ENCODE measurements around the gene FERMT1. TPM values are rescaled to one million over a fixed set of nuclear protein-coding genes. Genes with fewer than 3 reads are reported as not detected.
A peak's percentile ranks its signal among the peaks of the same experiment; 100 is the strongest.

FERMT1 gene
- total and polyA plus RNA-seq, 7 donors, result 0.16 to 31.5 (median 0.41) TPM

DNA sequence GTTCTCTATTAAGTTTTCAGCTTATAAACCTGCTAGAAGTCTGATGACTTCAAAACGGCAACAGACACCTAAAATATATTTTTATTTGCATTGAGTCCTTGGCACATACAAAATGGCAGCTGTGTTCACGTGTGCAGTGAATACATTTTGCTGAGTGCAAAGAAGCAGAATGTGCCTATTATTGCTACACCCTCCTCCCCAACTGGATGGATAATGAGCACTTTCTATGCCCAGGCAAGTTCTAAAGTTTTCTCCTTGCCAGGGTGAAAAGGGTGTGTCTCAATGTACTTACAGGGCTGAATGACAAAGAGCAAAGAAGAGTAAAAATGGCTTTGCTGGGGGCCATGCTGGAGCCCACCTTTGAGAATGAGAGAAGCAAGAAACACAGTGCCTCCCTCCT is 4.0 kb upstream of the FERMT1 start:
- intact Hi-C loops (cut with DNase I), result no loop called here
- TF ChIP-seq POLR2AphosphoS5 (IDR thresholded peaks at IDR 0.05), result no peak
- Histone ChIP-seq H3K9me3 (no peaks in the 10 kb centered on the region), H3K27ac (no peak overlapping the region), H3K4me3 (no peak overlapping the region), H3K4me1 (peaks cover 0 to 16% (median 12%) of the 10 kb centered on the region in 4 donors), H3K36me3 (no peaks in the 10 kb centered on the region), H3K27me3 (peaks cover 5 to 28% (median 12%) of the 10 kb centered on the region in 3 donors)
- 29 to 72% methylated on average over 2 of the region's 2 CpGs for WGBS, 2 donors
- no peak for DNase-seq

DNA sequence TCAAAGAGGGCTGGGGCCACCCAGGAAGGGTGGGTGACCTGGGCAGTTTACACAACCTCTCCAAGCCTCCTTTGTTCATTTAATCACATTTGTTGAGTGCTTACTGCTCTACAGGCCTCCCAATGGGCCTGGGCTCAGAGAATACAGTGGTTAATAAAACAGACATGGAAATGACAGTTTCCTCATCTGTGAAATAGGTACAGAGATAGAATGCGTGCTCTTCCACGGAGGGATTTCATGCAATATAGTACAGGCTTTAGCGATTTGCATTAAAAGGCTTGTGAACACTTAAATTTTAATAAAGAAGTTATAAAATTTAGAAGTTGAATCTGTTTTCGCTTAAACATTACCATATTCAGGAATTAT is 802 bp upstream of the FERMT1 start:
- H3K9me3 ChIP-seq, result no peaks in the 10 kb centered on the region
- H3K27ac ChIP-seq, result no peak overlapping the region
- intact Hi-C loops (cut with DNase I), result no loop called here
- peaks cover 0 to 16% (median 12%) of the 10 kb centered on the region in 4 donors for H3K4me1 ChIP-seq
- no peak for DNase-seq
- WGBS, 2 donors, result 53 to 80% methylated on average over 4 of the region's 4 CpGs
- H3K36me3 ChIP-seq, result no peaks in the 10 kb centered on the region
- H3K27me3 ChIP-seq, result peaks cover 5 to 40% (median 12%) of the 10 kb centered on the region in 3 donors
- TF ChIP-seq, protein P1, sequence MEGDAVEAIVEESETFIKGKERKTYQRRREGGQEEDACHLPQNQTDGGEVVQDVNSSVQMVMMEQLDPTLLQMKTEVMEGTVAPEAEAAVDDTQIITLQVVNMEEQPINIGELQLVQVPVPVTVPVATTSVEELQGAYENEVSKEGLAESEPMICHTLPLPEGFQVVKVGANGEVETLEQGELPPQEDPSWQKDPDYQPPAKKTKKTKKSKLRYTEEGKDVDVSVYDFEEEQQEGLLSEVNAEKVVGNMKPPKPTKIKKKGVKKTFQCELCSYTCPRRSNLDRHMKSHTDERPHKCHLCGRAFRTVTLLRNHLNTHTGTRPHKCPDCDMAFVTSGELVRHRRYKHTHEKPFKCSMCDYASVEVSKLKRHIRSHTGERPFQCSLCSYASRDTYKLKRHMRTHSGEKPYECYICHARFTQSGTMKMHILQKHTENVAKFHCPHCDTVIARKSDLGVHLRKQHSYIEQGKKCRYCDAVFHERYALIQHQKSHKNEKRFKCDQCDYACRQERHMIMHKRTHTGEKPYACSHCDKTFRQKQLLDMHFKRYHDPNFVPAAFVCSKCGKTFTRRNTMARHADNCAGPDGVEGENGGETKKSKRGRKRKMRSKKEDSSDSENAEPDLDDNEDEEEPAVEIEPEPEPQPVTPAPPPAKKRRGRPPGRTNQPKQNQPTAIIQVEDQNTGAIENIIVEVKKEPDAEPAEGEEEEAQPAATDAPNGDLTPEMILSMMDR (IDR thresholded peaks at IDR 0.05), result no peak
- no peak for TF ChIP-seq POLR2AphosphoS5 (IDR thresholded peaks at IDR 0.05)
- no peak for TF ChIP-seq POLR2A (IDR thresholded peaks at IDR 0.05)
- no peak for TF ChIP-seq EP300 (IDR thresholded peaks at IDR 0.05)
- H3K4me3 ChIP-seq, result no peak overlapping the region

DNA sequence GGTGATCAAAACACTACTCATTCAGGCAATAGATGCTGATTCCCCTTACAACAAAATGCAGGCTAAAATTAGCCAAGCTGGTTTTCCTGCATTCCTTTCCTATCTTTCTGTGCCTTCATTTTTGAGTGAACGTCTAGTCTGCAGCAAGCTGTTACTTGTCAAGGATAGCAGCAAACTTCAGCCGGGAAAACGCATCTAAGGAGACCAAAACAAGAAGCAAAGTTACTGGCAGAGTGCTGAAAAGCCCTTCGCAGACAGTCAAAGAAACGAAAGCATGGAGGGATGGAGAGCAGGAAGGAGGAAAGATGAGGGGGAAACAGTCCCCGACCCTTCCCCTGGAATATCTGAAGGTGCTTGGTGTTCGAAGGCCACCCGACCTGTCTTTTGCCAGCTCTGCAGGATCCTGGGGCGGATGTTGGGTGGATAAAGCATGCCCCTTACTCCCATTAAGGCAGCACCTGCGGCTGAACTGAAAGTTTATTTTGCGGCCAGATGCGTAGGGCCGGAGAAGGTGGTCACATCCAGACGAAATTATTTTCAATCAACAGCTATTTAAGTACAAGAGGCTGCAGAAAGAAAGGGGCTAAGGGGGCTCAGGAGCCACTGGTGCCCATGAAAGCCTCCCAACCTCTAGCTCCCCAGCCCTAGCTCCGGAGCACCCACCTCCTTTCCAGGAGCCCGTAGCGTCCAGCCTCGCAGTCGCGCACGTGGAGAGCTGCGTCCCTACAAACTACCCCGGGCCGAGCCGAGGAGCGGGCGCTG is 538 bp downstream of the FERMT1 start:
- no peaks in the 10 kb centered on the region for H3K9me3 ChIP-seq
- no peak for DNase-seq
- TF ChIP-seq POLR2A (IDR thresholded peaks at IDR 0.05) (no peak), POLR2AphosphoS5 (IDR thresholded peaks at IDR 0.05) (no peak), EP300 (IDR thresholded peaks at IDR 0.05) (no peak)
- TF ChIP-seq, protein P1 (IDR thresholded peaks at IDR 0.05), result no peak
- intact Hi-C loops (cut with DNase I), result no loop called here
- H3K27me3 ChIP-seq, result peaks cover 5 to 40% (median 12%) of the 10 kb centered on the region in 3 donors
- 1 to 6% methylated on average over 27 of the region's 27 CpGs for WGBS, 2 donors
- no peaks in the 10 kb centered on the region for H3K36me3 ChIP-seq
- peak overlapping the region in 3 of 4 donors; percentile 7 to 18 (median 18) for H3K27ac ChIP-seq
- H3K4me1 ChIP-seq, result peaks cover 0 to 16% (median 12%) of the 10 kb centered on the region in 4 donors
- H3K4me3 ChIP-seq, result peak overlapping the region; percentile 7 to 51 (median 44)

DNA sequence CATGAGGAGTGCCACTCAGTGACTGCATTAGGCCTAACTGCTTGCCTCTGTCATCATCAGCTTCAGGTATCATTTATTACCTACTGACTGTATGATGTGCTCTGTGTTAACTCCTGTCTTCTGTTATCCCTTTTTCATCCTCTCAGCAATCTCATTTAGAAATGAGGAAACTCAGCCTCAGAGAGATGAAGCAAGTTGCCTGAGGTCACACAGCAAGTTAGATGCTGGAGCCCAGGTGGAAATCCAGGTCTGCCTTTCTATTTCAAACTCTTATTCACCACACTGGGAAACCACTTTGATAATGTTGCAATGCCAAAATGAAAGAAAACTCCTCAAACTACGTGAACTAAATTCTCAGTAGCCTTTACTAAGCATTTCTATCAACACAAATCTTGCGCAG is 1.3 kb downstream of the FERMT1 start:
- WGBS, 2 donors, result 15 to 71% methylated on average over 2 of the region's 2 CpGs
- no peaks in the 10 kb centered on the region for H3K36me3 ChIP-seq
- no peak for TF ChIP-seq POLR2A (IDR thresholded peaks at IDR 0.05)
- no peak for TF ChIP-seq EP300 (IDR thresholded peaks at IDR 0.05)
- TF ChIP-seq, protein P1 (IDR thresholded peaks at IDR 0.05), result no peak
- TF ChIP-seq POLR2AphosphoS5 (IDR thresholded peaks at IDR 0.05), result no peak
- intact Hi-C loops (cut with DNase I), result no loop called here
- peaks cover 5 to 40% (median 12%) of the 10 kb centered on the region in 3 donors for H3K27me3 ChIP-seq
- no peak overlapping the region for H3K4me3 ChIP-seq
- H3K27ac ChIP-seq, result no peak overlapping the region
- DNase-seq, result no peak
- H3K9me3 ChIP-seq, result no peaks in the 10 kb centered on the region
- H3K4me1 ChIP-seq, result peaks cover 0 to 16% (median 12%) of the 10 kb centered on the region in 4 donors

DNA sequence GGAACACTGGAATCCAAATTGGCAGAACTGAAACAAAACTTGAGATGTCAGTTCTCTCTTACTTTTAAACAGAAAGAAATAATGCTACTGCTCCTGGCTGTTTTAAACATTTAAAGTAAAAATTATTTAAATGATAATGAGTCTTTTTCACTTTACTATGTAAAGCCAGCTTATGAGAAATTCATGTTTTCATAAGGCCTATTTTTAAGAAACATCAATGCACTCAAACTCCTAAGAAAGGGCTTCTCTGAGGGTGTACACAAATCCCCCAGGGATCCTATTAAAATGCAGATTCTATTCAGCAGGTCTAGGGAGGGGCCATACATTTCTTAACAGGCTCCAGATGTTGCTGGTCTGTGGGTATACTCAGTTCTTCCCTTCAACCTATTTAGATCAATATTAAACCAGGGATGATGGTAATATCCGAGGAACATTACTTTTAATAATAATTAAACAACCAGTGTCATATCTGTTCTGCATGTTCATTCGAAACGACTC is 2.3 kb downstream of the FERMT1 start:
- intact Hi-C loops (cut with DNase I), result no loop called here
- WGBS, 2 donors, result 14 to 61% methylated on average over 3 of the region's 3 CpGs
- Histone ChIP-seq H3K27ac (no peak overlapping the region), H3K36me3 (no peaks in the 10 kb centered on the region), H3K9me3 (no peaks in the 10 kb centered on the region), H3K4me3 (no peak overlapping the region), H3K27me3 (peaks cover 5 to 40% (median 12%) of the 10 kb centered on the region in 3 donors), H3K4me1 (peaks cover 0 to 16% (median 12%) of the 10 kb centered on the region in 4 donors)
- no peak for DNase-seq
- no peak for TF ChIP-seq POLR2A (IDR thresholded peaks at IDR 0.05)
- TF ChIP-seq POLR2AphosphoS5 (IDR thresholded peaks at IDR 0.05), result no peak
- TF ChIP-seq, protein P1 (IDR thresholded peaks at IDR 0.05), result no peak
- TF ChIP-seq EP300 (IDR thresholded peaks at IDR 0.05), result no peak

Data from sigmoid colon (tissue), 7 donors.